HG03135 (cell line): Measurements from ENCODE around the gene SCAF4.
A peak's percentile ranks its signal among the peaks of the same experiment; 100 is the strongest.
"Not testable (repeated sequence)": the region's sequence is repeated elsewhere in the genome, so short reads cannot be mapped to it uniquely, and the experiment has no call there.

Experiments used
- ATAC-seq: cut with Tn5 transposase; IDR thresholded peaks from one replicate; pipeline ENCODE4 v1.9.1; 2021; ENCODE audit warnings: mild to moderate bottlenecking, moderate library complexity; ENCODE audit not compliant: unreplicated experiment

The SCAF4 gene, protein sequence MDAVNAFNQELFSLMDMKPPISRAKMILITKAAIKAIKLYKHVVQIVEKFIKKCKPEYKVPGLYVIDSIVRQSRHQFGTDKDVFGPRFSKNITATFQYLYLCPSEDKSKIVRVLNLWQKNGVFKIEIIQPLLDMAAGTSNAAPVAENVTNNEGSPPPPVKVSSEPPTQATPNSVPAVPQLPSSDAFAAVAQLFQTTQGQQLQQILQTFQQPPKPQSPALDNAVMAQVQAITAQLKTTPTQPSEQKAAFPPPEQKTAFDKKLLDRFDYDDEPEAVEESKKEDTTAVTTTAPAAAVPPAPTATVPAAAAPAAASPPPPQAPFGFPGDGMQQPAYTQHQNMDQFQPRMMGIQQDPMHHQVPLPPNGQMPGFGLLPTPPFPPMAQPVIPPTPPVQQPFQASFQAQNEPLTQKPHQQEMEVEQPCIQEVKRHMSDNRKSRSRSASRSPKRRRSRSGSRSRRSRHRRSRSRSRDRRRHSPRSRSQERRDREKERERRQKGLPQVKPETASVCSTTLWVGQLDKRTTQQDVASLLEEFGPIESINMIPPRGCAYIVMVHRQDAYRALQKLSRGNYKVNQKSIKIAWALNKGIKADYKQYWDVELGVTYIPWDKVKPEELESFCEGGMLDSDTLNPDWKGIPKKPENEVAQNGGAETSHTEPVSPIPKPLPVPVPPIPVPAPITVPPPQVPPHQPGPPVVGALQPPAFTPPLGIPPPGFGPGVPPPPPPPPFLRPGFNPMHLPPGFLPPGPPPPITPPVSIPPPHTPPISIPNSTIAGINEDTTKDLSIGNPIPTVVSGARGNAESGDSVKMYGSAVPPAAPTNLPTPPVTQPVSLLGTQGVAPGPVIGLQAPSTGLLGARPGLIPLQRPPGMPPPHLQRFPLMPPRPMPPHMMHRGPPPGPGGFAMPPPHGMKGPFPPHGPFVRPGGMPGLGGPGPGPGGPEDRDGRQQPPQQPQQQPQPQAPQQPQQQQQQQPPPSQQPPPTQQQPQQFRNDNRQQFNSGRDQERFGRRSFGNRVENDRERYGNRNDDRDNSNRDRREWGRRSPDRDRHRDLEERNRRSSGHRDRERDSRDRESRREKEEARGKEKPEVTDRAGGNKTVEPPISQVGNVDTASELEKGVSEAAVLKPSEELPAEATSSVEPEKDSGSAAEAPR

GRCh38 chr21:31731857-31732596 is at the start of gene SCAF4:
SCAF4 (minus strand) TSS chr21:31732118; CDS start chr21:31731692, 426 bp downstream.
- ATAC-seq, result peak; percentile 81

- no peak for ATAC-seq
Measured at GRCh38 chr21:31780944-31781343, 49.0 kb upstream of the SCAF4 start.

DNA sequence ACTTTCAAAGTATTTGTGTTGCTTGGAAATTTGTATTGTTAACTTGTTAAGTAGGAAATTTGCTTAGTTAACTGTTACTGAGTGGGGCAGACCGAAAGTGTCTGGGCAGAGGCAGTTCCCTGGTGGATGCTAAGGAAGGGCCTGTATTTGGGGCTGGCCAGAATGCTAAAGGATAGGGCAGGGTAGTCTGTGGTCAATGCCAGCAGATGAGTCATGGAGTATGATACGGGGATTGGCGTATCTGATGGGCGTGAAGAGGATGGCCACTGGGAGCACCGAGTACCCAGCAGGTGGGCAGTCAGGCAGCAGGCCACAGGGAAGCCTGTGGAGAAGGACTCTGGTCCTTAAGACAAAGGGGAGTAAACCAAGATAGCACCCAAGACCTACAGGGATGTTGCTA is 46.6 kb upstream of the SCAF4 start:
- no peak for ATAC-seq

DNA sequence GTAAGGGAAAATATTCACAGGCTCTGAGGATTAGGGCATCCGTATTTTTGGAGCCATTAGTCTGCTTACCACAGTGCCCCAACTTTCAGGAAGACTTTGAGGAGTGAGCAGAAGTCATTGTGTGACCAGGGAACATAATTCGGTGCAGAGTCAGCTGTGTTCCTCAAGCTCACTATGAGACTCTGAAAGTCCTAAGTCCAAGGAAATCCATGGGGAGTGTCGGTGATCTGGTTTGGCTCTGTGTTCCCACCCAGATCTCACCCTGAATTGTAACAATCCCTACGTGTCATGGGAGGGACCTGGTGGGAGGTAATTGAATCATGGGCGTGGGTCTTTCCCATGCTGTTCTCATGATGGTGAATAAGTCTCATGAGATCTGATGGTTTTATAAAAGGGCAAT is 45.9 kb upstream of the SCAF4 start:
- no peak for ATAC-seq

GRCh38 chr21:31774031-31774430 is 42.1 kb upstream of the SCAF4 start:
- ATAC-seq, result no peak

DNA sequence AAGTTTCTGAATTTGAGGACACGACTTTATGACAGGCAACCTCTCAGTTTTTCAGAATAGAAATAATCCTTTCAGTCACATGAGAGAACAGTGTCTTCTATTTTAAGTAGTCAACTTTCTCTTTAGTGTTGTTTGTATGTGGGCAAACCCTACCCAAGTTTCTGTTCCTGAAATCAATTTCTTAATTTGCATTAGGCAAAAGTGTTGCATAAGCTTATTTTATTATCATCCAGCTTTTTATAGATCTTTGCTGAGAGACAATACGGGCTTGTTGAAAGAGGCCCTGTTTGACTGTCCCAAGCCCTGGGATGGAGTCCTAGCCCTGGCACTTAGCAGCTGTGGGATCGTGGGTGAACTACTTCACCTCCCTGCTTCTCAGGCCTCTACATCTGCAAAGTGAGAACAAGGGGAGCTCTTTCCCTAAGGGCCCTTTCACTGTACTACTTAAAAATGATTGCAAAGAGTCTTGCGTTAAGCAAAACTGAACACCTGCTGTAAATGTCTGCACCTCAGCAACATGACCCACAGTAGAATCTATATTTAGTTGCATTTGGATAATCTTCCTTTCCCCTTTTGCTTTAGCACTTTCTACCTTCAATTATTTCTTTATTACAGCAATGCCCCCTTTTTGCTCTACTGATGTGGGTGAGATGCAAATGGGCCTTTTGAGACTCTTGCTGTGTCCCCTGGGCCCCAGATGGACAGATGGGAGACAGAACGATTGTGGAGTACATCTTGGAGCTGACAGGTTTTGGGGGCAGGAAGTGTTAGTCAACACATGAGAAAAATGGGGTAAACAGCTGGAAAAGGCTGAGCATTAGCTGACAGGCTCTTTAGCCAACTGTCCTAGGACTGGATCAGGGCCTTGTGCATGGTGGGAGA is 41.0 kb upstream of the SCAF4 start:
- peak; percentile 93 for ATAC-seq

GRCh38 chr21:31771685-31772084 is 39.8 kb upstream of the SCAF4 start:
- ATAC-seq, result no peak

DNA sequence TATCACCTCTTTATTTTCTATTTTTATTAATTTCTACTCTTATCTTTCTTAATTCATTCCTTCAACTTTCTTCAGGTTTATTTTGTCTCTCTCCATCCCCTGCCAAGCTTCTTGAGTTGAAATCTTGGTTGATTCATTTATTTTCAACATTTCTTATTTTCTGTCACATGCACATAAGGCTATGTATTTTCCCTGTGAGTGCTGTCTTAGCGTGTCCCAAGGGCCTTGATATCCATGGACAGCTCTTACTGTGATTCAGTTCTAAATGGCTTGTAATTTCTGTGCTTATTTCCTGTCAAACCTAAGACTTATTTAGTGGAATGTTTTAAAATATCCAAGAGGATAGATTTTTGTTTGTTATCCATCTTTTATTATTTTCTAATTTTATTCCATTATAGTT is 36.8 kb upstream of the SCAF4 start:
- no peak for ATAC-seq

DNA sequence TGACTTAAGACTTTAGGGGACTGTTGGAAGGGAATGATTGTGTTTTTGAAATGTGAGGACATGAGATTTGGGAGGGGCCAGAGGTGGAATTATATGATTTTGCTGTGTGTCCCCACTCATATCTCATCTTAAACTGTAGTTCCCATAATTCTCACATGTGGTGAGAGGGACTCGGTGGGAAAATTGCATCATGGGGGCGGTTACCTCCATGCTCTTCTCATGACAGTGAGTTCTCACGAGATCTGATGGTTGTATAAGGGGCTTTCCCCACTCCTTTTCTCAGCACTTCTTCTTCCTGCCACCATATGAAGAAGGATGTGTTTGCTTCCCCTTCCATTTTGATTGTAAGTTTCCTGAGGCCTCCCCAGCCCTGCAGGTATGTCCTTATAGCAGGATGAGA is 35.0 kb upstream of the SCAF4 start:
- ATAC-seq, result no peak

DNA sequence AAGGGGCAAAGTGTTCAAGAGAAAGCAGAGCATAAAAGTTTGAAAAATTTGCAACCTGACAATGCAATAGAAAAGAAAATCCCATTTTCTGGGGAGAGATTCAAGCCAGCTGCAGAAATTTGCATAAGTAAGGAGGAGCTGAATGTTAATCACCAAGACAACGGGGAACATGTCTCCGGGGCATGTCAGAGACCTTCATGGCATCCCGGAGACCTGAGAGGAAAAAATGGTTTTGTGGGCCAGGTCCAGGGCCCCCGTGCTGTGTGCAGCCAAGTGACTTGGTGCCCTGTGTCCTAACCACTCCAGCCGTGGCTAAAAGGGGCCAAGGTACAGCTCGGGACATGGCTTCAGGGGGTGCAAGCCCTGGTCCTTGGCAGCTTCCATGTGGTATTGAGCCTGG is 33.9 kb upstream of the SCAF4 start:
- not testable (repeated sequence) for ATAC-seq

- no peak for ATAC-seq
Measured at GRCh38 chr21:31760931-31761330, 29.0 kb upstream of the SCAF4 start.

GRCh38 chr21:31756787-31757186 is 24.9 kb upstream of the SCAF4 start:
- ATAC-seq, result no peak

- ATAC-seq, result no peak
Measured at GRCh38 chr21:31755027-31755426, 23.1 kb upstream of the SCAF4 start.

DNA sequence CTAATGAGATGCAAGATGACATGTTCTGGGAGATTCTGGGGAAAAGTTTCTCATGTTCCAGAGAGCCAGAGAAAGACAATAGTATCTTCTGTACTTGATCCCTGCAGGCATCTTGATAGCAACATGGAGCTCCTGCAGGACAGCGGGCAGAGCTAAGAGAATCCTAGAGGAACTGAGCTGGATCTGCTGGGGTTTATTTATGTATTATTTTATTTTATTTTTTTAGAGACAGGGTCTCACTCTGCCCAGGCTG is 22.7 kb upstream of the SCAF4 start:
- no peak for ATAC-seq

GRCh38 chr21:31753949-31754707 is 22.2 kb upstream of the SCAF4 start:
- no peak for ATAC-seq

DNA sequence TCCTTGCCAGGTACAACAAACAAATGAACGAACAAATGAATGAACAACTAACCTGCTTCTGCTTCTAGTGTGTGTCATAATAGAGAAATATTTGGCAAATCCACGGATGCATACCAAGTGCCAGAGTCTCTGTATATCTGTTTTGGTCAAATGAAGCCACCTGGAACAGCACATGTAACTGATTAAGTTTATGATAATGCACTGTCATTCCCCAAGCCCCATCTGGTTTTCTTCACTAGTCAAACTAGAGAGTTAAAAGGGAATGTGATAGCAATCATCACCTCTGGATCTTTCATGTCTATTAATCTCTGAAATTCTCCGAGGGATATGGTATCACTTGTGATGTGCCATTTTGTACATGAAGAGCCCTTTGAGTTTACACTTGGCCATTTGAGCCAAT is 21.0 kb upstream of the SCAF4 start:
- ATAC-seq, result no peak

DNA sequence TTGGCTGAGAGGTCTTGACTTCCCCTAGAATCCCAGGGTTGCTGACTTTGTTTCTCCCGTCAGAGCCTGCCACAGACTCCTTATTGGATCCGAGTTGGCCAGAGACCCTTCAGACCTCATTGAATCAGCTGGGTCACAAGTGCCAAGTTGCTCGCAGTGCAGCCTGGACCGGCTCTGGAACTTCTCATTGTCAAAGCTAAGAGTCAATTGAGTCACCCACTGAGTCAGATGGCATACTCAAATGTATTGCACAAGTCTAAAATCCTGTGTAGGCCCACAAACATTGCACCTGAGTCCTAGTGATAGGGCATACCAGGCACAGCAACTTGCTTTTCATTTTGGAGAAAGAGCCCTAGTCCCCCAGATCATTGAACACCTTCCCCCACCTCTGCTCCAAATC is 20.4 kb upstream of the SCAF4 start:
- ATAC-seq, result no peak

- no peak for ATAC-seq
Measured at GRCh38 chr21:31750843-31751242, 18.9 kb upstream of the SCAF4 start.

- no peak for ATAC-seq
Measured at GRCh38 chr21:31744182-31744800, 12.4 kb upstream of the SCAF4 start.
